Measurements from ENCODE around the gene PHLDB2. TPM values are rescaled to one million over a fixed set of nuclear protein-coding genes. Genes with fewer than 3 reads are reported as not detected.

The PHLDB2 gene
- total RNA-seq, 3 donors from 2014 or later = 53.1 to 94.4 (median 65.0) TPM

DNA sequence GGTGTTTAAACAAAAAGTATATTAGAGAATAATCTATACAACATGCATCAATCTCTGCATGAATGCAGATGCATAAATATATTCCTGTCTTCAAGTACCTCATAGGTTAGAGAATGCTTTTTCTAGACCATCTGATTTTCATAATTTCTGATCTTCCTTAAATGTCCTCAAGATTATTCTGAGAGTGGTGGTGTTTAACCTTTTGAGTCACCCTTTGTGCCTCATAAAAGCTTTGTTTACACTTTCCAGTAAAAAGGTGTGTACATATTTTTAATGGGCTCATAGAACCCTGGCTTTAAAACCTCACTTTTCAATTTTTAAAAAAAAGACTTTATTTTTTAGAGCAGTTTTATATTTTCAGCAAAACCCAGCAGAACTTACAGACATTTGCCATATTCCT lies 78.8 kb downstream of the PHLDB2 start:
- no peak overlapping the region for H3K4me3 ChIP-seq
- no peak overlapping the region for H3K27ac ChIP-seq
- no peaks in the 10 kb centered on the region for H3K27me3 ChIP-seq
- intact Hi-C loops (cut with DNase I; ENCODE audit: low total_unique reads) = no loop called here
- H3K36me3 ChIP-seq = no peaks in the 10 kb centered on the region
- no peaks in the 10 kb centered on the region for H3K4me1 ChIP-seq
- H3K9me3 ChIP-seq = no peaks in the 10 kb centered on the region
- no peak for DNase-seq (ENCODE audit: low spot score in 2 of 2)
- TF ChIP-seq, protein P1, sequence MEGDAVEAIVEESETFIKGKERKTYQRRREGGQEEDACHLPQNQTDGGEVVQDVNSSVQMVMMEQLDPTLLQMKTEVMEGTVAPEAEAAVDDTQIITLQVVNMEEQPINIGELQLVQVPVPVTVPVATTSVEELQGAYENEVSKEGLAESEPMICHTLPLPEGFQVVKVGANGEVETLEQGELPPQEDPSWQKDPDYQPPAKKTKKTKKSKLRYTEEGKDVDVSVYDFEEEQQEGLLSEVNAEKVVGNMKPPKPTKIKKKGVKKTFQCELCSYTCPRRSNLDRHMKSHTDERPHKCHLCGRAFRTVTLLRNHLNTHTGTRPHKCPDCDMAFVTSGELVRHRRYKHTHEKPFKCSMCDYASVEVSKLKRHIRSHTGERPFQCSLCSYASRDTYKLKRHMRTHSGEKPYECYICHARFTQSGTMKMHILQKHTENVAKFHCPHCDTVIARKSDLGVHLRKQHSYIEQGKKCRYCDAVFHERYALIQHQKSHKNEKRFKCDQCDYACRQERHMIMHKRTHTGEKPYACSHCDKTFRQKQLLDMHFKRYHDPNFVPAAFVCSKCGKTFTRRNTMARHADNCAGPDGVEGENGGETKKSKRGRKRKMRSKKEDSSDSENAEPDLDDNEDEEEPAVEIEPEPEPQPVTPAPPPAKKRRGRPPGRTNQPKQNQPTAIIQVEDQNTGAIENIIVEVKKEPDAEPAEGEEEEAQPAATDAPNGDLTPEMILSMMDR (IDR thresholded peaks at IDR 0.05) = no peak
- TF ChIP-seq POLR2AphosphoS5 (IDR thresholded peaks at IDR 0.05) (no peak), POLR2A (IDR thresholded peaks at IDR 0.05) (no peak)

DNA sequence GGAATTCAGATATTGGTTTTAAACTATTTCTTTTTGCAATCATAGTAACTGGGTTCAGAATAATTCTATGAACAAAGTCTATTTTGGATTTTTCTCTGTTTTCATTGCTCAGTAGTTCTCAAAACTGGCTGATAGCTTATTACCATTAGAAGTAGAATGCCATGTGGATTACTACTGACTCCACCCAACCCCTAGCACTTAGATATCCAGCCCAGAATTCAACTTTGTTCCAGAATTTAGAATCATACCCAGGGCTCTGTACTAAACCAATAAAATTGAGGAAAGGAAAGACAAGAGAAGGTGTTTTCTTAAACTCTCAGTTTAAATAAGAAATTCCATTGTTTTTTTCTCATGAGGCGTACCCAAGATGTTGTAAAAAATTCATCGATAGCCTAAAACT lies 80.8 kb downstream of the PHLDB2 start:
- H3K4me3 ChIP-seq = no peak overlapping the region
- no peak for TF ChIP-seq POLR2AphosphoS5 (IDR thresholded peaks at IDR 0.05)
- no peak for TF ChIP-seq POLR2A (IDR thresholded peaks at IDR 0.05)
- TF ChIP-seq, protein P1 (IDR thresholded peaks at IDR 0.05) = no peak
- DNase-seq (ENCODE audit: low spot score in 2 of 2) = no peak
- intact Hi-C loops (cut with DNase I; ENCODE audit: low total_unique reads) = no loop called here
- no peak overlapping the region for H3K27ac ChIP-seq
- H3K27me3 ChIP-seq = no peaks in the 10 kb centered on the region
- no peaks in the 10 kb centered on the region for H3K4me1 ChIP-seq
- no peaks in the 10 kb centered on the region for H3K36me3 ChIP-seq
- H3K9me3 ChIP-seq = no peaks in the 10 kb centered on the region

DNA sequence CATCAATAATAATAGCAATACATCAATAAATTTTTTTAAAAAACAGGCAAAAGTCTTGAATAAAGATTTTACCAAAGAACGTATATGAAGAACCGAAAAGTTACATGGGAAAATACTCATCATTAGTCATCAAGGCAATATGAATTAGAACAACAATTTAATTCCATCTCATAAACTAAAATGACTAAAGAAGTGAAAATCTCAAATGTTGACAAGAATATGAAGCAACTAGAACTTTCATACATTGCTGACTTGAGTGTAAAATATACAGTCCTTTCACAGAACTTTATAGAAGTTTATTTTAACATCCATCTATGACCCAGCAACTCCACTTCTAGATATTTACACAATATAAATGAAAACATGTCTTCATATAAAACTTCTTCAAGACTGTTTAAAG lies 84.5 kb downstream of the PHLDB2 start:
- H3K36me3 ChIP-seq = no peaks in the 10 kb centered on the region
- intact Hi-C loops (cut with DNase I; ENCODE audit: low total_unique reads) = no loop called here
- no peak overlapping the region for H3K4me3 ChIP-seq
- TF ChIP-seq, protein P1 (IDR thresholded peaks at IDR 0.05) = no peak
- TF ChIP-seq POLR2AphosphoS5 (IDR thresholded peaks at IDR 0.05) = no peak
- no peak for TF ChIP-seq POLR2A (IDR thresholded peaks at IDR 0.05)
- H3K4me1 ChIP-seq = no peaks in the 10 kb centered on the region
- H3K9me3 ChIP-seq = no peaks in the 10 kb centered on the region
- H3K27me3 ChIP-seq = no peaks in the 10 kb centered on the region
- DNase-seq (ENCODE audit: low spot score in 2 of 2) = no peak
- H3K27ac ChIP-seq = no peak overlapping the region

DNA sequence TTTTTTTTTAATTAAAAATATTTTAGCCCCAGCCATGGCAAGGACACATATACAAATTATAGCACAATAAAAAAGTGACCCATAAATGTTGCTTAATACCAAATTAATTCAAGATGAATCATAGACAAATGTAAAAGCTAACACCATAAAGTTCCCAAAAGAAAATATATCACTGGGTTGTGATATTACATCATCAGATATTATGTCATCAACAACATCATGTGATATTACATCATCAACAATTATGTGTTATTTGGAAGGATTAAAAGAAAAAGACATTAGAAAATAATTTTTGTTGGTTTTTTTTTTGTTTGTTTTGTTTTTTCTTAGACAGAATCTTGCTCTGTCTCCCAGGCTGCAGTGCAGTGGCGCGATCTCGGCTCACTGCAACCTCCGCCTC lies 85.3 kb downstream of the PHLDB2 start:
- no peak overlapping the region for H3K27ac ChIP-seq
- H3K4me1 ChIP-seq = no peaks in the 10 kb centered on the region
- no peak for DNase-seq (ENCODE audit: low spot score in 2 of 2)
- H3K27me3 ChIP-seq = no peaks in the 10 kb centered on the region
- no peaks in the 10 kb centered on the region for H3K36me3 ChIP-seq
- TF ChIP-seq POLR2A (IDR thresholded peaks at IDR 0.05) = no peak
- intact Hi-C loops (cut with DNase I; ENCODE audit: low total_unique reads) = no loop called here
- no peak overlapping the region for H3K4me3 ChIP-seq
- H3K9me3 ChIP-seq = no peaks in the 10 kb centered on the region

DNA sequence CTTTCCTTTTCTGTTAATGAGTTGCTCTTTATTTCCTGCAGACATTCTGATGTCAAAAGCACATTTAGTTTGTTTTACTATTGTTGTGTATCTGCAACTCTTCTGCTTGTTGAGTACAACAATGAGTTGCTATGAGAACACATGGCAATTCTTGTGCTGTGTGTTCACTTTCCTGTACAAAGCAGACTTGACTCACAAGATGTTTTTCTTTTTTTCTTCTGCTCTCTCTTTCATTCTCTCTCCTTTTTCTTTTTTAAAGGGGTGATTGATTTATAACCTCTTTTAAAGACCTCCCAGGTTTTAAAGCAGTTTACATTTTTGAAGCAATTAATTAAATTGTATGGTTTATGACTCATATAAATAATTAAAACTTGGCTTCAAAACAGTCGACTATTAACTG lies 88.2 kb downstream of the PHLDB2 start:
- Histone ChIP-seq H3K36me3 (no peaks in the 10 kb centered on the region), H3K27ac (no peak overlapping the region), H3K4me3 (no peak overlapping the region), H3K9me3 (no peaks in the 10 kb centered on the region), H3K4me1 (no peaks in the 10 kb centered on the region), H3K27me3 (no peaks in the 10 kb centered on the region)
- intact Hi-C loops (cut with DNase I; ENCODE audit: low total_unique reads) = no loop called here
- TF ChIP-seq POLR2AphosphoS5 (IDR thresholded peaks at IDR 0.05) (no peak), POLR2A (IDR thresholded peaks at IDR 0.05) (no peak)
- TF ChIP-seq, protein P1 (IDR thresholded peaks at IDR 0.05) = no peak
- DNase-seq (ENCODE audit: low spot score in 2 of 2) = no peak

DNA sequence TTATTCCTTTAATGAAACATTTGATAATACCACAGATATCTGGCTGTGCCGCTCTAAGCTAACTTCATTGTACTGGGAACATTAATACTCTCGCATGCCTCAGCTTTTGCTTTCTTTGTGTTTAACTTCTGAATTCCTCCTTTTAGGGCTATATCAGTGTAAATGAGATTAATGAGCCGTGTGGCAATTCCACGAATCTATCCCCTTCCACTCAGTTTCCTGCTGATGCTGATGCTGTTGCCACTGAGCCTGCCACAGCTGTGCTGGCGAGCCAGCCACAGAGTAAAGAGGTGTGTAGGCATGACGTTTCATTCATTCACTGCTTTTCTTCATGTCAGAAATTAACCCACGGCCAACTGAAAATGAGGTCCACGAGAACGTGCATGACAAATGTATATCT lies 89.7 kb downstream of the PHLDB2 start:
- intact Hi-C loops (cut with DNase I; ENCODE audit: low total_unique reads) = no loop called here
- no peak for DNase-seq (ENCODE audit: low spot score in 2 of 2)
- no peak for TF ChIP-seq POLR2AphosphoS5 (IDR thresholded peaks at IDR 0.05)
- TF ChIP-seq, protein P1 (IDR thresholded peaks at IDR 0.05) = no peak
- TF ChIP-seq POLR2A (IDR thresholded peaks at IDR 0.05) = no peak
- H3K27me3 ChIP-seq = no peaks in the 10 kb centered on the region
- no peaks in the 10 kb centered on the region for H3K36me3 ChIP-seq
- no peak overlapping the region for H3K4me3 ChIP-seq
- no peak overlapping the region for H3K27ac ChIP-seq
- no peaks in the 10 kb centered on the region for H3K4me1 ChIP-seq
- no peaks in the 10 kb centered on the region for H3K9me3 ChIP-seq

Measured in breast epithelium (tissue), 4 donors.